HCEC 1CT (cell line): ENCODE results near the gene FXYD3.
"Not testable (repeated sequence)": the region's sequence is repeated elsewhere in the genome, so short reads cannot be mapped to it uniquely, and the experiment has no call there.

Source experiments
- DNase-seq: peaks from one replicate; pipeline ENCODE4 v3.0.0-alpha.2; 2017

The FXYD3 gene

DNA sequence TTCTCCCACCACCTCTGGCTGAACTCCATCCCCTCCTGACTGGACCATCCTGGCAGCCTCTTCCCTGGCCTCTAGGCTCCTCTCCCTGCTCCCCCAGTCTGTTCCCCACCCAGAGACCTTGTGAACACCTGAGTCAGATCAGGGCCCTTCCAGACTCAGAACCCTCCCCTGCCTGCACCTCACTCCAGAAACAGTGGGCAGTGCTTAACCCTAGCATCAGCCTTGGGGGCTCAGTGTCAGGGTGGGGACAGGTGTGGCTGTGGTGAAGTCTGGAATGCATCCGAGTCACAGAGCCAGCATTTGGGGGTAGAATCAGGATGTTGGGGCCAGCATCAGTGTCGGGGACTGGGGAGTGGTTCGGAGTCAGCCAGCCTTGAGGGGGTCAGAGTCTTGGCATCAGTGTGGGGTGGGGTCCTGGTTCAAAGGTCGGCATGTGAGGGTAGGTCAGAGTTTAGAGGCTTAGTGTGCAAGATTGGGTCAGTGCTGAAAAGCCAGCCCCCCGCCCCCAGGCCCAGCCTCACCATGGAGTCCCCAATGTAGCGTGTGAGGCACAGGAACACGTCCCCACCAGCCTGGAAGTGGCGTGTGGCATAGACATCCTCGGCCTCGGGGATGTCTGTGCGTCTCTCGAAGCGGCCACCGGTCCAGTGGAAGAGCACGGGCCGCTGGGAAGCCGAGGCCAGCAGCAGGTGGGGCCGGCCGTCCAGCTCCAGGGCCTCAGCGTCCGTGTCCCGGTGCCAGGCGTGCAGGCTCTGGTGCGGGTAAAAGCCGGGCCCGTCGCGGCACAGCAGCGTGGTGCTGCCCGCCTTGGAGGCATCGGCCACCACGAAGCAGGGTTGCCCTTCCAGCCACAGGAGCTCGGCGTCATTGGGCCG is 10.4 kb downstream of the FXYD3 start:
- DNase-seq: no peak

DNA sequence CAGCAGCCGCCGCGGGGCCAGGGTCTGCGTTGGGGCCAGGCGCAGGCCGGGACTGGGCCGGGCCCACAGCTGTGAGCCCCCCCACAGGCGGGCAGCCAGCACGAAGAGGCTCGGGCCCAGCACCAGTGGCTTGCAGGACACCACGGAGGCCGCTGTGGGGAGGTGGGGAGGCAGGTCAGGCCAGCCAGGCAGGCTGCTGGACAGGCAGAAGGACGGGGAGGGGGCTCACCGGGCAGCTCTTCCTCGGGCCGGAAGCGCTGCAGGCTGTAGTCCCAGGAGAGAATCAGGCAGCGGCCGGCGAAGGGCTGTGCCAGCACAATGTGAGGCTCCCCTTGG is 11.0 kb downstream of the FXYD3 start:
- no peak for DNase-seq

DNA sequence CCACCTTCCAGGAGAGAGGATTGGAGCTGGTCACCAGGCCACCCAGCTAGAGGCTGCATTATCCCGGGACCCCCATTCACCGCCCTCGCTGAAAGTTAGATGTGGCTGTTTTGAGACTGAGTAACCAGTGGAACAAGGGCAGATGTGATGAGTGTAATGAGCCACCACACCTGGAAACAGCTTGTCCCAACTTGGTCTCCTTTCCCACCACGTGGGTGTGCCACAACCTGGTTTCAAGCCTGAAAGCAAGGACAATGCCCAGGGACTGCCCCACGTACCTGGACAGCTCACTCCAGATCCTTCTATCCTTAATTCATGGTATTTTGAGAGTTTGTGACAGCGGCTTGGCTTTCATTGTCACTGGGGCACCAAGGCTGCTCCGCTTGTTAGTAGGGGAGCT is 12.2 kb downstream of the FXYD3 start:
- no peak for DNase-seq

DNA sequence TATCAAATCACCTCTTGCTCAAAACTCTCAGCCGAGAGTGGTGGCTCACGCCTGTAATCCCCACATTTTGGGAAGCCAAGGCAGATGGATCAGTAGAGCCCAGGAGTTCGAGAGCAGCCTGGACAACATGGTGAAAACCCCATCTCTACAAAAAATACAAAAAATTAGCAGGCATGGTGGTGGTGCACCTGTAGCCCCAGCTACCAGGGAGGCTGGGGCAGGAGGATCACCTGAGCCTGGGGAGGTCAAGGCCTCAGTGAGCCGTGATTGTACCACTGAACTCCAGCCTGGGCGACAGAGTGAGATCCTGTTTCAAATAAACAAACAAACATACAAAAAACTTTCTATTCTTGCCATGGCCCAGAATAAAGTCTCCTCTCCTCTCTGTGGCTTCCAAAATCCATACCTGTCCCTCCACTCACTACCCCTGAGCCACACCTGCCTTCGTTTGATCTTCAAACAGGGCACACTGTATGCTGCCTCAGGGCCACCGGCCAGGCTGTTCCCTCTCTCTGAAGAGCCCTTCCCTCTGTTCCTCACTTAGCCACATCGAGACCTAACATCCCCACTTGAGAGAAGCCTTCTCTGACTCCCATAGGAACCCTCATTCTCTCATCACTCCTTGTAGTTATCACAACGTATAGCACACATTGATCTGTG is 12.9 kb downstream of the FXYD3 start:
- no peak for DNase-seq

DNA sequence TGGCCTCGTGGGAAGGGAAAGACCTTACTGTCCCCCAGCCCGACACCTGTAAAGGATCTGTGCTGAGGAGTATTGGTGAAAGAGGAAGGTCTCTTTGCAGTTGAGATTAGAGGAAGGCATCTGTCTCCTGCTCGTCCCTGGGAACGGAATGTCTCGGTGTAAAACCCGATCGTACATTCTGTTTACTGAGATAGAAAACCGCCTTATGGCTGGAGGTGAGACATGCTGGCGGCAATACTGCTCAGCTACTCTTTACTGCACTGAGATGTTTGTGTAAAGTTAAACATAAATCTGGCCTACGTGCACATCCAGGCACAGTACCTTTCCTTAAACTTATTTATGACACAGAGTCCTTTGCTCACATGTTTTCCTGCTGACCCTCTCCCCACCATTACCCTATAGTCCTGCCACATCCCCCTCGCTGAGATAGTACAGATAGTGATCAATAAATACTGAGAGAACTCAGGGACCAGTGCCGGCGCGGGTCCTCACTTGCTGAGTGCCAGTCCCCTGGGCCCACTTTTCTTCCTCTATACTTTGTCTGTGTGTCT is 14.2 kb downstream of the FXYD3 start:
- not testable (repeated sequence) for DNase-seq

DNA sequence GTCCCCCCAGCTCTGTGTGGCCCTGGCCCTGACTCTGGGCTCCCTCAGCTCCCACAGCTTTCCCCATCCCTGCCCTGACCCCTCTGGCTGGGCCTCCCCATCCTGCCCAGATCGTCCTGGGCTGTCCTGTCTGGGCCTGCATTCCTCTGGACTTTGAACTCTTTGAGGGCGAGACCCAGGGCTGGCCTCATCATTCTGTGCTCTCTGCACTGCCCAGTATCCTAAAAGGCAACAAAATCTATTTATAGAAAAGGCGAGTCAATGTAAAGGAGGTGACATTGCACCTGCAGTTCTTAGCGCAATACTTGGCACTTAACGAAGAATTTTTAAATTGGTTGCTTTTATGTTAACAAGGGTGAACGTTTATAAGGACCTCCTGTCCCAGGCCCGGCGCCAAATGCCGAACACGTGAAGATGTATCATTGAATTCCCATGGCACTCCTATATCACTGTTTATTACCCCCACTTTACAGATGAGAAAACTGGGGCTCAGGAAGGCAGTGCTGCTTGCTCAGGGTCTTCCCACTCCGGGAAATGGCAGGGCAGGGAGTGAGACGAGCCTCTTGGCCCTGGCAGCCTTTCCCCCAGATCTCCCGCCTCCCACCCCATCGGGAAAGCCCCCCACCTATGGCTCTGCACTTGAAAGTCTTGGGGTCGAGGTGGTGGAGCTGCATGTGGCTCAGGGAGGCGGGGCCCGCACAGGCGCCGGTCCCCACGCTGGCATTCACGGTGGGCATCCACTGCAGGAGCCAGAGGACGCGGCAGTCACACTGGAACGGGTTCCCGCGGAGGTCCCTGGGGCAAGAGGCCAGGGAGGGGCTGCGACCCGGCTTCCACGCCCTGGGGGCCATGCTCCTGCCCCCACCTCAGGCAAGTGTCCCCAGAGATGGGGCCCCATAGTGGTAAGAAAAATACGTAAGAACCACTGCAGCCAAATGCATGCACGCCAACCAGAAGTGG is 15.4 kb downstream of the FXYD3 start:
- DNase-seq: no peak

DNA sequence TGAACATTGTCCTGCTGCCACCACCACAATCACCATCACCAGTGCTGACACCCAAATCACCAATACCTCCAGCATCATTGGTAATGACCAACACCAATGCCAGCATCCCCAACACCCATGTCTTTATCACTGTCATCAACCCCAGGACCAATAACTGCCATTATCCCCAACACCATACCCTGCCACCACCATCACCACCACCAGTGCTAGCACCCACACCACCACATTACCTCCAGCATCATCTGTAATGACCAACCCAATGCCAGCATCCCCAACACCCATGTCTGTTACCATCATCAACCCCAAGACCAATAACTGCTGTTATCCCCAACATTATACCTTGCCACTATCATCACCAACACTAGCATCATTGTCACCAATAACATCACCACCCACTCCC is 16.6 kb downstream of the FXYD3 start:
- no peak for DNase-seq

DNA sequence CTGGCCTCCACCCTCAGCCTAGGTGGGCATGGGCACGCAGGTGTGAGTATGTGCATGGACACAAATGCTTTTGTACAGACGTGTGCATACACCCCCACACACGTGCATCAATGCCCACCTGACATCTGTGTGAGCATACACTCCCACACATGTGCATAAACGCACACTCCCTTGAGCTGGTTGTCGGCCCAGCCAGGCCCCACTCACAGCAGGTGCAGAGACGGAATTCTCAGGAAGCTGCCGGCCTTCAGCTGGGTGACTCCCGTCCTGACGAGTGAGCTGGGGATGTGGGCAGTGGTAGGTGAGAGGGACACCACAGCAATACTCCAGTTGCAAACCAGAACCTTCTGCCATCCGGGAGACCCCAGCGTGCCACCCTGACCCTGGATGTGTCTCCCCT is 18.2 kb downstream of the FXYD3 start:
- DNase-seq: no peak

DNA sequence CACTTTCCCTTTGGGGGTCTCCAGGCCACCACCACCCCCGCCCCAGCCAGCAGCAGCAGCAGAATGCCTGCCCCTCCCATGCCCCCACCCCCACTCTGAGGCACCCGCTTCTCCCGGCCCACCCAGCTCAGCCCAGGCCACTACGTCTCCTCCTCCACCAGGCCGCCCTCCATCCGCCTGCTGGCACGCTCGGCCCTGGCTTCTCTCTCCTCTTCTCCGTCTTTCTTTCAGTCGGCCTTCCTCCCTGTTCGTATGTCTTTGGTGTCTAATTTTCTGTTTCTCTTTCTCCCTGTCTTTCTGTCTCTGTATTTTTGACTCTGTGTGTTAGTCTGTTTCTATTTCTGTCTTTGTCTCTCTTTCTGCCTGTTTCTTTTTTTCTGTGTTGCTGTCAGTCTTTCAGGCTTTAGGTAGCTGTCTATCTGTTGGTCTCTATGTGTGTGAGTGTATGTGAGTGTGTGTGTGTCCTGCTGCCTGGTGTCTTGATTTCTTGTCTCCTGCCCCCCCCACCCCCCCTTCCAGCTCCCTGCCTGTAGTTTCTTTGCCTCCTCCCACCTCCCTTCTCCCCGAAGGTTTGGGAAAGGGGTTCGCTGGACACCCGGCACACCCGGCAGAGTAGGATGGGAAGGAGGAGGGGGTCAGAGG is 19.1 kb downstream of the FXYD3 start, which contains the start of gene LGI4:
TSS of gene LGI4 (minus strand) at position 459 of the 642 bp plus-strand sequence. CDS start at position 80, 379 bp downstream.
- no peak for DNase-seq

DNA sequence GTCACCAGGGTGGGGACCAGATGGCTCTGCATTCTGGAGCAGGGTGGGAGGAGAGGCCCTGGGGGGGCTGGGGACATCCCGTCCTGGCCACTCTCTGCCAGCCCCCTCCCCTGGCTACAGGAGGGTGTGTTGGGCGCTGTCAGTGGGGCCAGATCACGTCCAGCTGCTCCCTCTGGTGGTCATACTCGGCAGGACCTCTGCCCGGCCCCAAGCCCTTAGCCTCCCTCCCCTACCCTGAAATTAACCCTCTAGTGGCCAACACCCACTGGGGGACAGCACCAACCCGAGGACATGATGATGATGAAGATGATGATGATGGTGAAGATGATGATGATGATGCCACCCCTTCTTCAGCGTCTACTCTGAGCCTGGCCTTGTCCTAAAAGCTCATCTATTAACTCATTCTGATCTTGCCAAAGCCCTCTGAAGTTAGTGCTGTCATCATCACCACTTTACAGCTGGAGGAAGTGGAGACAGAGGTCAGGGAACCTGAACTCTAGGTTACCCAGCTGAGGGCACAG is 19.8 kb downstream of the FXYD3 start:
- peak; percentile 24 for DNase-seq

DNA sequence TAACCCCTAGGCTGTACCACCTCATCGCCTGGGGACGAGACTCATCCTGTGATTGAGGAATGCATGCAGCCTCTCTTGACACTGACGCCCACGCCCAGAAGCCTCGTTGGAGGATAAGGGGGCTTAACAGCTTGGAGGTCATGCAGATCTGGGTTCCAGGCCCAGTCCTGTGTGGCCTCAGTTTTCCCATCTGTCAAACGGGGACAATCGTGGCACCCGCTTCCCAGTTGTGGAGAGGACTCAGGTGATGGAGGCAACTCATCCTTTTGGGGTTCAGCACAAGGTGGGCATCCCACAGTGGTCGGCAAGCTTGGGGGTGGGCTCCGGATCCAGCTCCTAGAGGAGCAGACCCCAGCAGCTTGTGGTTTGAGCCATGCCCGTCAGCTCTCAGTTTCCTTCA is 20.6 kb downstream of the FXYD3 start:
- DNase-seq: no peak

DNA sequence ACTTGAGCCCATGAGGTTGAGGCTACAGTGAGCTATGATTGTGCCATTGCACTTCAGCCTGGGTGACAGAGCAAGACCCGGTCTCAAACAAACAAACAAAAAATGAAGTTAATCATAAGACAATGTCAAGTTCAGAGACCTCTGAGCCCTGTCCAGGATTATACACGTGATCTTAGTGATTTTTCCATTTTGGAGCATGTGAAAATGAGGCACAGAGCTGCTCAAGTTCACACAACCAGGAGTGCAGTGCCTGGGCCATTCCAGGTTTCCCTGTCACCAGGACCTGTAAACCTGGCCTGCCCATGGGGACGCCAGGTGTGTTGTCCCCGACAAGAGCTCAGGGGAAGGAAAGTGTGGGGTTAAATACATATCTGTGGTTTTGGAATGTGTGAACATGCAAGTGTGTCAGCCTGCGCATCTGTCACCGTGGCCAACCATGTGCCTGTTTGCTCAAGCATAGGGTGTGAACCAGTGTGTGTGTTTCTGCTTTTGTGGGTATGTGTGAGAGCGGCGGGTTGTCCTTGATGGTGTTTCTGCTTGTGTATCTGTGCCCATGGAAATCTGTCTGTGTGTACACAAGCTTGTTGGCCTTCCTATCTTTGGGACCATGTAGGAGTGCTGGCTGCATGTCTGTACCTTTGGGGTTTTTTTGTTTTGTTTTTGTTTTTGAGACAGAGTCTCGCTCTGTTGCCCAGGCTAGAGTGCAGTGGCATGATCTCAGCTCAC is 21.5 kb downstream of the FXYD3 start:
- DNase-seq: no peak

DNA sequence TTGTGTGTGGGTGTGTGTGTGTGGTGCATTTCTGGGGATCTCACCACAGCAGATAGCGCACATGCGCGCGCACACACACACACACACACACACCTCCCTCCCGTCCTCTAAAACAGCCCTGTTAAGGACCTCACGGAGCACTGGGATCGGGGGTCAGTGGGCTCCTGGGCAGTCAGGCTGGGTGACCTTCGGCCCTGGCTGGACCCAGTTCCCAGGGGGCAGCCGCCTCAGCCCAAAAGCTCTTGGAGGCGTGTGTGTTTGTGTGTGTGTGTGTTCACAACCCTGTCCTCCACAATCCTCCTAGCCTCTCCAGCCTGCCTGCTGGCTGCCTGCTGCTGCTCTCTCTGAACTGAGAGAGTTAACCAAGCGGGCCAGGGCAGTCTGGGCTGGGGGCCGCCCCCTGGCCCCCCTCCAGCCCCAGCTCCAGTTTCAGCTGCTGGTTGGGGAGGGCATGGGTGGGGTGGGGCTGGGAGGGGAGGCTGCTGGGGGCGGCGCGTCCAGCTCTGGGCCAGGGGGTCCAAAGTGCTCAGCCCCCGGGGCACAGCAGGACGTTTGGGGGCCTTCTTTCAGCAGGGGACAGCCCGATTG is 22.8 kb downstream of the FXYD3 start, which contains the start of gene FXYD1:
TSS of gene FXYD1 (plus strand) at position 520 of the 588 bp plus-strand sequence. CDS start 1,256 bp downstream, outside the sequence.
- DNase-seq: no peak

DNA sequence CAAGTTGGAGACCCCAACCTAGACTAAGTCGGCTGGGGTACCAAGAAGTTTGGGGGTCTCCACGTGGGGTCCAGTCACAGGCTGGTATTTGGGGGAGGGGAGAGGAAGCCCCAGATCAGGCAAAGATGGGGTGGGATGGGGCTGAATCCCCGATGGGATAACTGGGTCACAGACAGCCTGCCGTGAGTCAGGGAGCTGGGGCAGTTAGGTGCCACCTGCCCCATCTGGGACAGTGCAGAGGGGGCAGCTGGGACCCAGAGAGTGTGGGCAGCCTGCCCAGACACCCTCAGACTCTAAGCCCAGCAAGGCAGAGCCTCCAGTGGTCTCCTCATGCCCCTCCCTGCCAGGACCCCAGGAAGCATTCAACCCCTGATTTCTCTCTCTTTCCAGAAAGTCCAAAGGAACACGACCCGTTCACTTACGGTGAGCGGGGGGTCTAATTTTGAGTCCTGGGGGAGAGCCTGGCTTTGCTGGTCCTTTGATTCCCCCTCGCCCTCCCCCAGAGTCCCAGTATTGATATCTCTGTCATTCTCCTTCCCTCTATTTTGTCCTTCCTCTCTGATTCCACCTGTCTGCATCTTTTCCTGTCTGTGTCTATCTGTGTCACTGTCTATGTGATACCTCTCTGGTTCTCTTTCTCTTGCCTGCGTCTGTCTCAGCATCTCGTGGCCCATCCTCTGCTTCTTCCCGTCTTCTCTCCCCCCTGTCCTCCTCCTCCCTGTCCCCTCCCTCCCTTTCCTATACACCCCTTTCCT is 24.8 kb downstream of the FXYD3 start:
- no peak for DNase-seq

DNA sequence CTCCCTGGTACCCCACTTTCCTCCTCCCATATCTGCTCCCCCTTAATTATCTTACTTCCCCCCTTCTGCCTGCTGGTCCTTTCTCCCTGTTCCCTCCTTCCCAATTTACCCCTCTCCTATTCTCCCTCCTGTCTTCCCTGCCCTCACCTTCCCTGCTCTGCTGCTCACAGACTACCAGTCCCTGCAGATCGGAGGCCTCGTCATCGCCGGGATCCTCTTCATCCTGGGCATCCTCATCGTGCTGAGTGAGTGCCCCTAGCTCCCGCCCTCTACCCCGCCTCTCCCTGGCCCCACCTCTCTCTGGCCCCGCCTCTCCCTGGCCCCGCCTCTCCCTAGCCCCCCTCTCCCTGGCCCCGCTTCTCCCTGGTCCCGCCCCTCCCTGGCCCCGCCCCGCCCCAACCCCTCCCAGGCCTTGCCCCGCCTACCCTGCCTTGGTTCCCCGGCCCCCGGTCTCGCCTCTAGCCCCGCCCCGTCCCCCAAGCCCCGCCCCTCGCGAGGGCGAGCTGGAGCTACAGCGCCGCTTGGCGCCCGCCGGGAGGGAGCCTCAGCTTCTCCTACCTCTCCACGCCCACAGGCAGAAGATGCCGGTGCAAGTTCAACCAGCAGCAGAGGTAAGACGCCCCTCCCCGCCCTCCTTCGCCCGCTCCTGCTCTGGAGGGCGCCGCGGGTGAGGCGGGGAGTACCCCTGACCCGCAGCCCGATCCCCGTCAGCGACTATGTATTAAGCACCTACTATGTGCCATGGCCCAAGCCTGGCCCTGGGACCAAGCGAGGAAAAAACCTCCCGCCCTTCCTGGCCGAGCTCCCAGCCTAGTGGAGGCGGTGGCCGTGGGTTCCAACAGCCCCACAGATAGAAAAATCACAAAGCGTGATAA is 25.6 kb downstream of the FXYD3 start:
- DNase-seq: peak; percentile 86

DNA sequence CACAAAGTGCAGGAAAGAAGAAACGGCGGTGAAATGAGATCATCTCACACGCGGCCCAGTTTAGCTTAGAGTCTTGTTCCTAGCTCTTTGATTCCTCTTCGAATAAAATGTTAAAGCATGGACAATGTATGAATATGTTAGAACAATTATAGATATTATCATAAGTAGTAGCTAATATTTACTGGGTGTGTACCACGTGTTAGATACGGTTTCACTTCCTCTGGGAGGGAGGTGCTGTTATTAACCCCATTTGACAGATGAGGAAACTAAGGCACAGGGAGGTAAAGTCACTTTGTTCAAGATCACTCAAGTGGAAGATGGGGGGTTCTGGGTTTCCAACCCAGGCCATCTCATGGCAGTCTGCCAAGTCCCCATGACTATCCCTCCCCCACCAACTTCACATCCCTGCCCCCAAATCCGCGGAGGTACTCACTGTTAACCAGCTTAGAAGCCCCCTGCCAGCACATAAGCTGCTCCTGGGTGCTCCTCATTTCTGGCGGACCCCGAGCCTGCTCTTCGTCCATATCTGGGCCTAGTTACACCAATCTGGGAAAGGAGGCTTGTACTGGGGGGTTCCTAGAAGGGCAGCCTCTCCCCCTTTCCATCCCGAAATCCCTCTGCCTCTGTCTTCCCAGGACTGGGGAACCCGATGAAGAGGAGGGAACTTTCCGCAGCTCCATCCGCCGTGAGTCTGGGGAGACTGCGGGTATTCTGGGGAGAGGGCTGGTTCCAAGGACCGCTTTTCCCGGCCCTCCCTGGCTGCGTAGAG is 26.4 kb downstream of the FXYD3 start:
- no peak for DNase-seq

DNA sequence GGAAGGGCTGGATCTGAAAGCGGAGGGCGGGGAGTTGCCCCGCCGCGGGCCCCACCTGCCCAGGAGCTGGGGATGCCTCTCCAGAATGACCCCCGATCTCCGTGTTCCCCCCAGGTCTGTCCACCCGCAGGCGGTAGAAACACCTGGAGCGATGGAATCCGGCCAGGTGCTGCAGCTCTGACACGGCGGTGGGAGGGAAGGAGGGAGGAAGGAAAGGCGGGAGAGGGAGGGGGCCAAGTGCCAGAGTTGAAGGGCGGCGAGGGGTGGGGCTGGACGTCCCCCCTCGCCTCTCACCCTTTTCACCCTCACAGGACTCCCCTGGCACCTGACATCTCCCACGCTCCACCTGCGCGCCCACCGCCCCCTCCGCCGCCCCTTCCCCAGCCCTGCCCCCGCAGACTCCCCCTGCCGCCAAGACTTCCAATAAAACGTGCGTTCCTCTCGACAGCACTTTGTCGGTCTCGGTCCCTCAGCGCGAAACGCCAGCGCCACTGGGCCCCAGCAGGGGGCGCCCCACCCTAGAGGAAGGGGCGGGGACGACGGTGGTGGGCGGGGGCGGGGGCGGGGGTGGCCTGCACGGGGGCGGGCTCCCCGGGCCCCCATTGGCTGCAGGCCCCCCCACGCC is 27.1 kb downstream of the FXYD3 start:
- no peak for DNase-seq

DNA sequence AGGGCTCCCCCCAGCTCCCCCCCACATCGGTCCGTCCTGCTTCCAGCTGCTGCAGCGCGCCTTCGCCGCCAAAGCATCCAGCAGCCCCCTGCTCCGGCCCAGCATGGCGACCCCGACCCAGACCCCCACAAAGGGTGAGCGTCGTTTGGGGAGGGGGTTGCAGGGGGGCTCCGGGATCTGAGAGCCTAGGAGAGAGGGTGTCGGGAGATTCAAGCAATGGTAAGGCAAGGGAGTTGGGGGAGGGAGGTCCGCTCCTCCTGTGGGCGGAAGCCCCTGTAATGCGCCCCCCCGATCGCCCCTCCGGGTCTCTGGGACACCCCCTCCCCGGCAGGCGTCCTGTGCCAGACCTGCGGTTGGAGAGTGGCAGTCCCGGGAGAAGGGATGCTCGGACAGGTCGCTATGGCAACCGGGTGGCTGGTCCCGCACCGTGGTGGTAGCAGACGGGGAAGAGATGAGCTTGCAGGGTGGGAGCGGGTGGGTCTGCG is 27.6 kb downstream of the FXYD3 start, which contains the start of gene FXYD7:
TSS of gene FXYD7 (plus strand) at position 25 of the 485 bp plus-strand sequence. CDS start at position 104, 79 bp downstream.
- DNase-seq: no peak
